HG02870 (cell line): ENCODE results near the gene ANXA8L1.
A peak's percentile ranks its signal among the peaks of the same experiment; 100 is the strongest.
"Not testable (repeated sequence)": the region's sequence is repeated elsewhere in the genome, so short reads cannot be mapped to it uniquely, and the experiment has no call there.

ENCODE experiments used
- ATAC-seq: cut with Tn5 transposase; IDR thresholded peaks from one replicate; pipeline ENCODE4 v1.9.1; 2021; ENCODE audit warnings: mild to moderate bottlenecking, moderate library complexity; ENCODE audit not compliant: unreplicated experiment

The ANXA8L1 gene

GRCh38 chr10:46397767-46398166 lies 22.2 kb downstream of the ANXA8L1 start:
- not testable (repeated sequence) for ATAC-seq

GRCh38 chr10:46398212-46398886 lies 22.8 kb downstream of the ANXA8L1 start:
- ATAC-seq = not testable (repeated sequence)

- ATAC-seq = not testable (repeated sequence)
Observed at GRCh38 chr10:46409556-46409955, 34.0 kb downstream of the ANXA8L1 start.

- not testable (repeated sequence) for ATAC-seq
Observed at GRCh38 chr10:46411123-46411522, 35.5 kb downstream of the ANXA8L1 start.

- ATAC-seq = not testable (repeated sequence)
Observed at GRCh38 chr10:46412665-46413064, 37.1 kb downstream of the ANXA8L1 start.

- ATAC-seq = peak; percentile 59
Observed at GRCh38 chr10:46415291-46415690, 39.7 kb downstream of the ANXA8L1 start.

GRCh38 chr10:46418283-46418682 lies 42.7 kb downstream of the ANXA8L1 start:
- not testable (repeated sequence) for ATAC-seq

GRCh38 chr10:46419570-46420379 lies 44.2 kb downstream of the ANXA8L1 start:
- ATAC-seq = not testable (repeated sequence)

- not testable (repeated sequence) for ATAC-seq
Observed at GRCh38 chr10:46423550-46423949, 48.0 kb downstream of the ANXA8L1 start.

- not testable (repeated sequence) for ATAC-seq
Observed at GRCh38 chr10:46440942-46441341, 65.4 kb downstream of the ANXA8L1 start.
